Glutamatergic neuron (in vitro differentiated cells): ENCODE data around the gene FRMD4A. TPM values are rescaled to one million over a fixed set of nuclear protein-coding genes. Genes with fewer than 3 reads are reported as not detected.

Experiments
- DNase-seq: peaks from one replicate; pipeline ENCODE4 v3.0.0; 2022
- H3K27ac Mint-ChIP-seq: one replicate; pipeline ENCODE4 v1.8.0; 2020; ENCODE audit warnings: mild to moderate bottlenecking, mixed read lengths, inconsistent platforms; ENCODE audit not compliant: unreplicated experiment
- H3K27me3 Mint-ChIP-seq: one replicate; pipeline ENCODE4 v1.8.0; 2020; ENCODE audit warnings: mild to moderate bottlenecking, moderate library complexity, mixed read lengths, inconsistent platforms; ENCODE audit not compliant: unreplicated experiment
- H3K36me3 Mint-ChIP-seq: one replicate; pipeline ENCODE4 v1.8.0; 2020; ENCODE audit warnings: mild to moderate bottlenecking, mixed read lengths, inconsistent platforms; ENCODE audit not compliant: unreplicated experiment
- H3K4me1 Mint-ChIP-seq: one replicate; pipeline ENCODE4 v1.8.0; 2020; ENCODE audit warnings: mild to moderate bottlenecking, low read depth, mixed read lengths, inconsistent platforms; ENCODE audit not compliant: unreplicated experiment
- H3K4me3 Mint-ChIP-seq: one replicate; pipeline ENCODE4 v1.8.0; 2020; ENCODE audit warnings: mild to moderate bottlenecking, mixed read lengths, inconsistent platforms; ENCODE audit not compliant: unreplicated experiment
- H3K9me3 Mint-ChIP-seq: one replicate; pipeline ENCODE4 v1.8.0; 2020; ENCODE audit warnings: mild to moderate bottlenecking, moderate library complexity, mixed read lengths, inconsistent platforms; ENCODE audit not compliant: unreplicated experiment
- CTCF ChIP-seq: fragments of 200-600 bp; sonication (generic); IDR thresholded peaks from one replicate; pipeline ENCODE4 v1.5.0; 2021; ENCODE audit not compliant: partially characterized antibody, unreplicated experiment
- total RNA-seq: library from RNA; stranded (reverse); fragmentation: NEBNext Ultra II Directional; extraction: Animal tissue kit (Norgen Biotek cat#: 25700); gene quantifications from one replicate; pipeline ENCODE4 v1.2.1, GENCODE V29; 2021; ENCODE audit not compliant: unreplicated experiment

FRMD4A gene
- total RNA-seq, 1 donor from 2014 or later: 70.6 TPM

DNA sequence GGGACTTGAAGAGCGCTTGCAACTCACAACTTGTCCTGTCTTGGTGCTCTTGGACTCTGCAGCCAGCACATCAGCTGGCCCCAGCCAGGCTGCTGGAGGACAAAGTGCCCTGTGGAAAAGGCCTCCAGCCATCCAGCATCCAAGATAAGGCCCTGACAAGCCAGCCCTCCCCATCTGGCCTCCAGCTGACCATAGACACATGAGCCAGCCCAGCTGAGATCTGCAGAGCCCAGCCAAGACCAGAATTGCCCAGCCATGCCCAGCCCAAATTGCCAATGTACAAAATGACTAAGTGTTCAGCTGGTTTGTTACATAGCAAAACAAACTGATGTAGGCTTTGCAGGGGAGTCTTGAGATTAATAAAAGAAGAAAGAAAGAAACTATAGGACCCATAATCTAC is 36.0 kb upstream of the FRMD4A start:
- H3K27ac Mint-ChIP-seq: no peak overlapping the region
- no peak for TF ChIP-seq CTCF
- DNase-seq: no peak
- no peaks in the 10 kb centered on the region for H3K36me3 Mint-ChIP-seq
- peaks cover 3% of the 10 kb centered on the region for H3K4me1 Mint-ChIP-seq
- H3K27me3 Mint-ChIP-seq: no peaks in the 10 kb centered on the region
- peaks cover 1% of the 10 kb centered on the region for H3K9me3 Mint-ChIP-seq
- H3K4me3 Mint-ChIP-seq: no peak overlapping the region

GRCh38 chr10:14365266-14365665 is 34.5 kb upstream of the FRMD4A start:
- H3K4me1 Mint-ChIP-seq: no peaks in the 10 kb centered on the region

GRCh38 chr10:14362104-14362503 is 31.4 kb upstream of the FRMD4A start:
- no peak for DNase-seq
- Mint-ChIP-seq H3K9me3 (peaks cover 1% of the 10 kb centered on the region), H3K36me3 (no peaks in the 10 kb centered on the region), H3K27ac (no peak overlapping the region), H3K4me1 (no peaks in the 10 kb centered on the region), H3K27me3 (no peaks in the 10 kb centered on the region), H3K4me3 (no peak overlapping the region)
- TF ChIP-seq CTCF: no peak

More at GRCh38 chr10:14365266-14365665, 34.5 kb upstream of the FRMD4A start:
- H3K36me3 Mint-ChIP-seq: no peaks in the 10 kb centered on the region
- TF ChIP-seq CTCF: no peak
- H3K9me3 Mint-ChIP-seq: peaks cover 1% of the 10 kb centered on the region
- no peak overlapping the region for H3K4me3 Mint-ChIP-seq
- no peaks in the 10 kb centered on the region for H3K27me3 Mint-ChIP-seq
- DNase-seq: no peak
- H3K27ac Mint-ChIP-seq: no peak overlapping the region

DNA sequence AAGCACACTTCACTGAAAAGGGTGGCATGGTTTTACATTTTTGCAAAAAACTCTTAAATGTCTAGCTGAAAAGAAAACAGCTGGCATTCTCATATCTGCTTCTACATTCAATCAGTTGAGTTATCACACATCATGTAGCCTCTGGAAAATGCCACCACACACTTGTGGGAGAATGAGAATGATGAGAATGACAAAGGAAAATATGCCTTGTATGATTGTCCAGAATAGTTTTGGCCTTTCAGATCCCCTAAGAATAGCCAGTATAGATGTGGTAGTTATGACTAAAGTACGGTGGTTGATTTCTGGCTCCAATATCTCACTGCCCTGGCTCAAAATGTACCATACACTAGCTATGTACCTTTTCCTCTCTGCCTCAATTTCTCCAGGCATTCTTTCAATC is 30.2 kb upstream of the FRMD4A start:
- H3K27ac Mint-ChIP-seq: no peak overlapping the region
- H3K27me3 Mint-ChIP-seq: no peaks in the 10 kb centered on the region
- H3K4me1 Mint-ChIP-seq: no peaks in the 10 kb centered on the region
- no peak for TF ChIP-seq CTCF
- H3K36me3 Mint-ChIP-seq: no peaks in the 10 kb centered on the region
- H3K9me3 Mint-ChIP-seq: peaks cover 1% of the 10 kb centered on the region
- no peak for DNase-seq
- no peak overlapping the region for H3K4me3 Mint-ChIP-seq

GRCh38 chr10:14360515-14360914 is 29.8 kb upstream of the FRMD4A start:
- Mint-ChIP-seq H3K27me3 (no peaks in the 10 kb centered on the region), H3K36me3 (no peaks in the 10 kb centered on the region), H3K27ac (no peak overlapping the region), H3K4me1 (peaks cover under 1% of the 10 kb centered on the region), H3K4me3 (no peak overlapping the region), H3K9me3 (peaks cover 1% of the 10 kb centered on the region)
- TF ChIP-seq CTCF: no peak
- no peak for DNase-seq
